Left ventricle myocardium inferior (tissue), 1 donor: Measurements from ENCODE around the gene POLRMT. TPM values are rescaled to one million over a fixed set of nuclear protein-coding genes. Genes with fewer than 3 reads are reported as not detected.

ENCODE experiments used
- DNase-seq: peaks from one replicate; pipeline ENCODE4 v3.0.0-alpha.2; 2020
- H3K27ac ChIP-seq: fragments of 200-600 bp; replicated peaks from 2 replicates; pipeline ENCODE4 v1.8.0; 2021
- H3K27me3 ChIP-seq: fragments of 200-600 bp; 2 replicates; pipeline ENCODE4 v1.8.0; 2021; ENCODE audit warnings: low read depth
- H3K36me3 ChIP-seq: fragments of 200-600 bp; 2 replicates; pipeline ENCODE4 v1.8.0; 2021
- H3K4me1 ChIP-seq: fragments of 200-600 bp; 2 replicates; pipeline ENCODE4 v1.8.0; 2021
- H3K4me3 ChIP-seq: fragments of 200-600 bp; 2 replicates; pipeline ENCODE4 v1.8.0; 2021; ENCODE audit warnings: mild to moderate bottlenecking, moderate library complexity
- H3K9me3 ChIP-seq: fragments of 200-600 bp; replicated peaks from 2 replicates; pipeline ENCODE4 v1.8.0; 2021
- CTCF ChIP-seq: fragments of 200-600 bp; IDR thresholded peaks from 2 replicates; pipeline ENCODE4 v1.8.0; 2021; ENCODE audit warnings: antibody characterized with exemption, mild to moderate bottlenecking, borderline replicate concordance
- intact Hi-C: fragments of 100-400 bp; cut with micrococcal nuclease; formaldehyde crosslinking; loops from one replicate; pipeline ENCODE4 v1.11.0; 2022
- total RNA-seq: library from RNA; stranded (reverse); fragmentation: NEBNext Ultra II Directional; extraction: Animal tissue kit (Norgen Biotek cat#: 25700); gene quantifications from one replicate; pipeline ENCODE4 v1.2.1, GENCODE V29; 2021
- donor health status: DM: no; HTN: yes; CAD: no; lungs with severe emphysema.

POLRMT gene
- total RNA-seq, 1 donor from 2014 or later: 54.3 TPM

- Histone ChIP-seq H3K4me3 (peak overlapping the region; percentile 100), H3K27ac (peak overlapping the region; percentile 98), H3K36me3 (no peaks in the 10 kb centered on the region), H3K4me1 (peaks cover 50% of the 10 kb centered on the region), H3K27me3 (no peaks in the 10 kb centered on the region), H3K9me3 (no peaks in the 10 kb centered on the region)
- no peak for DNase-seq
- no peak for TF ChIP-seq CTCF
- intact Hi-C loops: no loop called here
These were observed 62.3 kb downstream of the POLRMT start for GRCh38 chr19:570937-571565.

- H3K27me3 ChIP-seq: no peaks in the 10 kb centered on the region
- no peaks in the 10 kb centered on the region for H3K9me3 ChIP-seq
- intact Hi-C loops: no loop called here
- DNase-seq: no peak
- H3K27ac ChIP-seq: no peak overlapping the region
- H3K4me3 ChIP-seq: no peak overlapping the region
- no peaks in the 10 kb centered on the region for H3K36me3 ChIP-seq
- H3K4me1 ChIP-seq: peaks cover 42% of the 10 kb centered on the region
- no peak for TF ChIP-seq CTCF
These were observed 63.1 kb downstream of the POLRMT start for GRCh38 chr19:570251-570686.

GRCh38 chr19:567296-567900 is 65.9 kb downstream of the POLRMT start:
- Histone ChIP-seq H3K27ac (no peak overlapping the region), H3K4me1 (peaks cover 13% of the 10 kb centered on the region), H3K27me3 (no peaks in the 10 kb centered on the region), H3K4me3 (no peak overlapping the region), H3K36me3 (no peaks in the 10 kb centered on the region), H3K9me3 (no peaks in the 10 kb centered on the region)
- TF ChIP-seq CTCF: no peak
- no peak for DNase-seq
- intact Hi-C loops: no loop called here

Other genes starting within 250 kb of the POLRMT start
- 0.63 TPM for gene C2CD4C, start 224.4 kb downstream of the POLRMT start, total RNA-seq
- 11.3 TPM for gene SHC2, start 172.5 kb downstream of the POLRMT start, total RNA-seq
- gene MADCAM1, start 137.1 kb downstream of the POLRMT start, total RNA-seq: 0.22 TPM
- 11.2 TPM for gene TPGS1, start 126.0 kb downstream of the POLRMT start, total RNA-seq
- gene CDC34, start 101.8 kb downstream of the POLRMT start, total RNA-seq: 96.5 TPM
- gene GZMM, start 89.5 kb downstream of the POLRMT start, total RNA-seq: not detected
- gene BSG, start 60.9 kb downstream of the POLRMT start, total RNA-seq: 1,533 TPM
- 21.9 TPM for gene HCN2, start 43.7 kb downstream of the POLRMT start, total RNA-seq
- not detected for gene FGF22, start 6.3 kb upstream of the POLRMT start, total RNA-seq
- 25.5 TPM for gene RNF126, start 29.7 kb upstream of the POLRMT start, total RNA-seq
- 56.1 TPM for gene FSTL3, start 42.9 kb upstream of the POLRMT start, total RNA-seq
- not detected for gene PRSS57, start 61.9 kb upstream of the POLRMT start, total RNA-seq
- gene PALM, start 75.4 kb upstream of the POLRMT start, total RNA-seq: 26.8 TPM
- not detected for gene MISP, start 117.6 kb upstream of the POLRMT start, total RNA-seq
- gene PTBP1, start 163.9 kb upstream of the POLRMT start, total RNA-seq: 55.6 TPM
- not detected for gene PLPPR3, start 188.4 kb upstream of the POLRMT start, total RNA-seq
- gene AZU1, start 194.3 kb upstream of the POLRMT start, total RNA-seq: not detected
- not detected for gene PRTN3, start 207.5 kb upstream of the POLRMT start, total RNA-seq
- 0.58 TPM for gene ELANE, start 218.8 kb upstream of the POLRMT start, total RNA-seq
- 200 TPM for gene CFD, start 226.1 kb upstream of the POLRMT start, total RNA-seq